Stimulated activated CD4-positive, alpha-beta T cell treated with anti-CD3 and anti-CD28 coated beads, Interleukin-1b, Interleukin-23, amount 100 ng/mL, for 1 hour (primary cell): ENCODE results near the gene COL4A2.
"Not testable (repeated sequence)": the region's sequence is repeated elsewhere in the genome, so short reads cannot be mapped to it uniquely, and the experiment has no call there.

Experiments
- DNase-seq, 2 donors: peaks; one replicate each; pipeline ENCODE4 v3.0.0-alpha.2; 2020; ENCODE audit warnings: low read depth in 2 of 2

COL4A2 gene

DNA sequence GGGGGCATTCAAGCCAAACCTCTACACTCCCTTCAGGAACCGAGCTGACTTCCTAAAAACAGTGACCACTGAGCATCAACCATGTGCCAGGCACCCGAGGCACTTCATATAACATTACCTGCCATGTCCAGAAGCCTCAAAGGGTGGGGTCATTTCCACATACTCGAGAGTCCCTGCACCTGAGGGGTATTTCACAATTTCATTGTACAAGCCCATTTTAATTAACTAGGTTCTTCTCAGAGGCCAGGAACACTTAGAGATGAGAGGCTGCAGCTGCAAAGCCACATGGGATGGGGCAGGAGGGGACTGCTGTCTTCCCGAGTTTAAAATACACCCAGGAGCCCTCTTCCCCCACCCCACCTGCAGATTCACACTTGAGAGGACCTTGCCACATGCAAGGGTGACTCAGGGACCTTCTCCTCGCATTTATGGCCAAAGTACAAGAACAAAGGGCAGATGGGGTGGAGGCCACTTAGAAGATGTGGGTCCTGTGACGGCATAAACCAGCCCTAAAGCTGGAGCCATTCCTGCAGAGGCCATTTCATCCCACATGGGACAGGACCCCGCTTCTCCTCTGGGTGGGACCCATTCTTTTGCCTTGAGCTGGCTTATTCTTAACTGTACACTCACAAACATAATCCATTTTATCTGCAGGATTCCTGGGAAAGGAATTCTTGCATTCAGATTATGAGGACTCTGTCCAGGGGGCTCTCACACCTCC lies 210.6 kb downstream of the COL4A2 start:
- DNase-seq: no peak

DNA sequence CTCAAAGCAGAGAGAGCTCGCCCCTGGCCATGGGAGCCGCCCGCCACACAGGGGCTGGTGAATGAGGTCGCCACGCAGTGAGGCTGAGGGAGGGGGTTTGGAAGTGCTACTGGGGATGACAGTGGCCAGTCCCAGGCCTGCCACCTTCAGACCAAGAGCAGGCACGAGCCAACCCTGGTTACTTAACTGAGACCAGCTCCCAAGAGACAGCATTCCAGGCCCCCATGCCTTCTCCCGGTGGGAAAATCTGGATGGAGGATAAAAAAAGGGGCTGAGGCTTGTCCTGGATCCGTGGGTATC lies 211.1 kb downstream of the COL4A2 start:
- no peak for DNase-seq

DNA sequence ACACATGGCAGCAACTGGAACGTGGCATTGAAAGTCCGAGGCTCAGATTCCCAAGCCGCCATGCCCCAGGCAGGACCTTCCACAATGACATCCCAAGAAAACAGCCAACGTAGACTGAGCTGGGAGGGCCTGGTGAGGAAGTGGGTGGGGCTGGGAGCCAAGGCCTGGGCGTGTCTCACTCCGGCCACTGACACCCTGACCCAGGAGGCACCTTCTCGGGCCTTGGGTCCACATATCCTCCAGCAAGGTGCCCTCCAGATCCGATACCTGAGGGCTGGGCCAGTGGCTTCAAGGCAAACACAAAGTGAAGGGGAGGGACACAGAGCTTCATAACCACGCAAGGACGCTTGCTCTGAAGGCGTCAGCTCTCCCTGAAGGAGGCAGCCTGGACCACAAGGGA lies 211.5 kb downstream of the COL4A2 start:
- DNase-seq: no peak

DNA sequence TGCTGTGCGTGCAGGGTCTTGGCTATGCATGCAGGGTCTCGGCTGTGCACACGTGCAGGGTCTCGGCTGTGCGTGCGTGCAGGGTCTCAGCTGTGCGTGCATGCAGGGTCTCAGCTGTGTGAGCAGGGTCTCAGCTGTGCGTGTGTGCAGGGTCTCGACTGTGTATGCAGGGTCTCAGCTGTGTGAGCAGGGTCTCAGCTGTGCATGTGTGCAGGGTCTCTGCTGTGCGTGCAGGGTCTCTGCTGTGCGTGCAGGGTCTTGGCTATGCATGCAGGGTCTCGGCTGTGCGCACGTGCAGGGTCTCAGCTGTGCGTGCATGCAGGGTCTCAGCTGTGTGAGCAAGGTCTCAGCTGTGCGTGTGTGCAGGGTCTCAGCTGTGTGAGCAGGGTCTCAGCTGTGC lies 212.0 kb downstream of the COL4A2 start:
- no peak for DNase-seq

DNA sequence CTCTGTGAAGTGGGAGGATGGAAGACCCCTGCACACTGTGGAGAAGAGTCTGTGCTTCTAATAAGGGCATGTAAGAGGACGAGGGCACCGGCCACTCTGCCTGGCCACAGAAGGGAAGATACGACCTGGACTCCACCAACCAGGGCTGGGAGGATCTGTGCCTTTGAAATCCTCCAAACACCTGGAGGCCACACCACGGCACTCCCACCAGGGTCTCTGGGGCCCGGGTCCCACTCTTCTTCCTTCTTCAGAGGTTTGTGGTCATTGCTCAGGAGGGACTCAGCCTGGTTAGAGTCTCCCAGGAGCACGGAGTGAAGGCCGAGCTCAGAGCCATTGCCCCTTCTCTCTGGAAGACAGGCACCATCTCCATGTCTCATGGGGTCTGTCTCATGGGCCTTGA lies 212.4 kb downstream of the COL4A2 start:
- no peak for DNase-seq

DNA sequence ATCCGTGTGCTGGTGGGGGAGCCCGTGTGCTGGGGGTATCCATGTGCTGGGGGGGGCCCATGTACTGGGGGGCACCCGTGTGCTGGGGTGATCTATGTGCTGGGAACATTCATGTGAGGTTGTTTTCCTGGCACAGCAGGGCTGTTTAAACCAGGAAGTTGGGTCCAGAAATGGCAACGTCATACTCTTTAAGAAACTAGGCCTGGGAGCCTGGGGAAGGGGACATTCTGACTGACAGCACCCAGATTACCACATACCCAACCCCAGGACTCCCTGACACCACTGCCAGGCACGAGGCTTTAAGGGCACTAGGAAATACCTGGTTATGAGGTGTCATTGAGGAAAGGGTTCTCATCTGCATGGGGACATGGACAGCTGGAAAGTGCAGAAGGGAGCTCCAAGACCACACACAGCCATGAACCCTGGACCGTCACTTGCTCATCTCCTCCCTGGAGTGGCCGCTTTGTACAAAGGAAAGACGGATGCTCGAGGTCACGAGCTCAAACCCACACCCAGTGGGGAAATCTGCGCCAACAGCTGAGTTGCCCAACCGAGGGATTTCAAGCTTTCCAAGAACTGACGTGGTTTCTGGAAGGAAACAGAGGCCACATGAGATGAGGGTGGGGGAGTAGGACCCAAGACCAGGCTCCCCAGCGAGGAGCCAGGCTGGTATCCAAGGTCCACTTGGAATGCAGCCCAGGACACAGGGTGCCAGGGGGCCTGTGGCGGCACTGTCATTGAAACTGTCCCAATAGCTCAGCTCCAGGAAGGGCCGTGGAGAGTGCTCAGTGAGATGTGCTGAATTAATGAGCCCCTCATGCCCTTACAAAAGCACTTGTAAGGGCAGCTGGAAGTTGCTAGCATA lies 213.6 kb downstream of the COL4A2 start:
- DNase-seq: no peak

DNA sequence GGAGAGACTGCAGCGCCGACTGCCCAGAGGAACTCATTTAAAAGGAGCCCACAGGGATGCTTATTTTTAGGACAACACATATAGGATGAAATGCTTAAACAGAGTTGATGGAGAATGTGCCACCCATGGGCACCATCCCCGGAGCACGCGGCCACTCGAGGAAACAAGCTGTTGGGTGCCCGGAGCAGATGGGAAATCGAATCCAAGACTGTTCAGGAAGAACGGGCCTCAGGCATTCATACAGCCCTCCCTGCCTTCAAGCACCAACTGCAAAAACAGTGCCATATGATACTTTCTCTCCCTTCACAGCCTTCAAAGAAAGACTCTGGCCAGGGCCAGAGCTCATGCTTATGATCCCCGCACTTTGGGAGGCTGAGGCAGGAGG lies 214.2 kb downstream of the COL4A2 start:
- DNase-seq: no peak

DNA sequence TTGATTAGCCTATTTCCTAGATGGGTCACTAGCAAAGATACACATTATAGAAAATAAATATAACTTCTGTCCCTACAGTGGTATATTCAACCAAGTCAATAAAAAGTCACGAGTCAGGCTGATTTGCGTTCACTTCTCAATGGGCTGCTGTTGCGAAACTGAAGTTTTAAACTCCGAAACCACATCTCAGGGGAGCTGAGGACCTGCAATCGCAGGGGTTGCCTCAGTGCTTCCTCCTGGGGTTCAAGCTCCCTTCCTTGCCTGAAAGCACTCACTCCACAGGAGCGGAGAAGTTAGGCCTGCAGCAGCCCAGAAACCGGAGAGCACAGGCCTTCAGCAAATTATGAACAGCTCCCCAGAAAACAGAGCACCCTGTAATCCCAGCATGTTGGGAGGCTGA lies 214.9 kb downstream of the COL4A2 start:
- no peak for DNase-seq

DNA sequence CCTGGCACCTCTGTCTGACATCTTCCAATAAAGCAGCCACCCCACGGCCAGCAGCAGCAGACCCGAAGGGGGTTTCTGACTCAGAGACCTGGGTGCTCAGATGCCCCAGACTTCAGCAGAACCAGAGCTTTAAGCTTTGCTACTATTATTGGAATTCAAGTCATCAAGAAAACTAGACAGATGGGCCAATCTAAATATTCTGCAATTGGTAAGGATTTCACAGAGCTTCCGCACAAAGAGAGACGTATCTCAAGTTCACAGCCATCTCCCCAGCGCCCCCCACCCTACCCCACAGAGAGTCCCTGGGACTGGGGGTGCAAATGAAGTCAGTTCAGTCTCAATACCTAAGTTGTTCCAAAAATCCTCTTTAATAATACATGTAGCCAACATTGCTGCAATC lies 215.6 kb downstream of the COL4A2 start:
- DNase-seq: no peak

DNA sequence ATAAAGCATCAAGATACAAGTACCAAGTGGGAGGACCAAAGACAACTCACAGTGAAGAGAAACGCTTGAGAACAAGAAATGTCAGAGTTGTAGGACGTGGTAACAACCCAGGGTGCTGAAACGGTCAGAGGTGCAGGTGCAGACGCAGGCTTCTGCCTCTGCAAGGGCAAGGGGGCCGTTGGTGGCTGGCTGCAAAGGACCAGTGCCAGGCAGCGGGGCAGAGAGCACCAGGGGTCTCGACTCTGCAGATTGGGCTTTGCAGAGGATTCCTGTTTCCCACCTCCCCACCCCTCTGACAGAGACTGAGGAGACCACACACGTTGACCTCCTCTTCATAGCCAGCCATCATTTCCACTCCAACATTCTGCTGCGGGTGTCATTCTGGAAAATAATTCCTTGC lies 216.1 kb downstream of the COL4A2 start:
- no peak for DNase-seq

DNA sequence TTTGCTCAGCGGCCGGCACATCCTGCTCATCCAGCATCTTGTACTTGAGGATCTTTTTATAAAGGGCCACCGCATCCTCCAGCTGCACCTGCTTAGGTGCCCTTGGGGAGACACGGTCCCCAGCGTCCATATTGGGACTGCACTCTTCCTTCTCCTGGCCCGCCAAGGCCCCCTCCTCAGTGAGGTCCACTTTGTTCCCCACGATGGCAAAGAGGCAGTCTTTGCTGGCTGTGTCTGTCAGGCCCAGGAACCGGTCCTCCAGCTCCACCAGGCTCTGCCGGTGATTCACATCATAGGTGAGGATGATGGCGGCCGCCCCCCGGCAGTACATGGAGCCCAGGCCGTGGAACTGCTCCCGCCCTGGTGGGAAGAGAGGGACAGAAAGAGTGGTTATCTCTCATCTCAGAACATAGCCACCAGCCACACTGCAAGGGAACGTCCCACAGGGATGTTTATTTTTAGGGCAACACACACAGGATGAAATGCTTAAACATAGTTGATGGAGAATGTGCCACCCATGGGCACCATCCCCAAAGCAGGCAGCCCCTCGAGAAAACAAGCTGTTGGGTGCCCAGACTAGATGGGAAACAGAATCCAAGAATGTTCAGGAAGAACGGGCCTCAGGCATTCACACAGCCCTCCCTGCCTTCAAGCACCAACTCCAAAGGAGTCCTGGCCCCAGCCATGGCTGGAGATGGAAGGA lies 216.9 kb downstream of the COL4A2 start:
- DNase-seq: no peak

DNA sequence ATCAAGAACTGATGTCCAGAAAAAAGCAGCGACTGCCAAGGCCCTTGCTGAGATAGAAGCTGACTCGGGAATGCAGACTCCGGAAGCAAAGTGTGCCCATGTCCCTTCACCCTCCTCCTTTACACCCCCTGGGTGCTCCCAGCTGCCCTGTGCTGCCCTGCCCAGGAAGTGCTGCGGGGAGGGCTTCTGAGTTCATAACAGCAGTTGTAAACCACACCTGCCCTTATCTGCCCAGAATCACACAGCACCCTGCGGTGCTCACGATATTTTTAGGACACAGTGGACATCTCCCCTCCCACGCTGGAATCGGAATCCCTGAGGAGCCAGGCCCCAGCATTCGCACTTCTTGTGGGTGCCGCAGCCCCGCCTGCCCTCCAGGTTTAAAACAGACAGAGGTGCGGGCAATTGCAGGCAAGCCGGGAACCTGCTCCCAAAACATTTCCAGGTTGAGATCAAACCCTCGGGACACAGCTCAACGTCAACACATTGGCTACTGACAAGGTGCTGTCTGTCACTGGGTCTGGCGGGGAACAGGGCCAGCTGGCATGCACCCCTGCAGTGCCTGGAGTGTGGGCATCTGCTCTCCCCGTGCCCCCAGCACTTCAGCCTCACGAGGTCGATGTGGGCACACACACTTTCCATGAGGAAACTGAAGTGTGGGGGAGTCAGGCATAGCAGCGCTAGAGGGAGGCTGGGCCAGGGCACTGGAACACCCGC lies 217.6 kb downstream of the COL4A2 start:
- no peak for DNase-seq

DNA sequence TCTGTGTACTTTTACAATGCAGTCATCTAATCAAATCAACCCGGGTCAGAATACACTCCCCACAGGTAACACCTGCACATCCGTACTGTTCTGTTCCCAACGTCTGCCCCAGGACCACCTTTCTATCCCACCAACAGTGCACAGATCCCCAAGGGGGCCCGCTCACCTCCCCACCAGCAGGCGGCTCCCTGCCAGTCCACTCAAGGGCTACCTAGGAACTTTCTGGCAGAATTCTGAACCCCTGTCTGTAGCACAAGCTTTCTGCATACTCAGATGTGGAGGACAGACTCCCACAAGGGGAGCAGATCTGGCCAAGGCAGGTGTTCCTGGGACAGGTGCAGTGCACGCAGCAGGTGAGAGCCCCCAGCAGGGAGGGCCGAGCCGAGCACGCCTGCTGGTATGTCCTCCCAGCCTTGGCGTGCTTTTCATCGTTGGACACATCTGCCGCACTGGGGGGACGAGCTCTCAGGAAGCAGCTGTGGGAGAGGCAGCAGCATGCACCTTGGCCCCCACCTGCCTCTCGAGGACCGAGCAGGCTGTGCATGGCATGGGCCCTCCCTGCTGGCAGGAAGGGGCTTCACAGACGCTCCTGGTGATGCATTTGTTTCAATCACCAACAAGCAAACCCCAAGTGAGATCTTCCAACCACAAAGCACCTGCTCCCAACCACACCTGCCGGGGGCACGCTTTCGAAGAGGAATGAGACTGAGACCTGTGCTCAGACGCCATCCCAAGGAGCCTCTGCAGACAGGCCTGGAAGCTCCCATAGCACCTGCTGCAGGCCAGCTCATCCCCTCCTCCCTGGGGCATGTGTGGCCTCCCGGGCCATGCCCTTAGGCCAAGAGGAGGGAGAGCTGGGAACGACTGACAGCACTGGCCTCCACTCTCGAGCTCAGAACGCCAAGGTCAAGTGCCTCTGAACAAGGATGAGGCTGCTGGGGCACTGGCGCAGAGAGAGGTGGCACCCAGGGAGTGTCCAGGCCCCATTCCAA lies 218.5 kb downstream of the COL4A2 start:
- DNase-seq: no peak

DNA sequence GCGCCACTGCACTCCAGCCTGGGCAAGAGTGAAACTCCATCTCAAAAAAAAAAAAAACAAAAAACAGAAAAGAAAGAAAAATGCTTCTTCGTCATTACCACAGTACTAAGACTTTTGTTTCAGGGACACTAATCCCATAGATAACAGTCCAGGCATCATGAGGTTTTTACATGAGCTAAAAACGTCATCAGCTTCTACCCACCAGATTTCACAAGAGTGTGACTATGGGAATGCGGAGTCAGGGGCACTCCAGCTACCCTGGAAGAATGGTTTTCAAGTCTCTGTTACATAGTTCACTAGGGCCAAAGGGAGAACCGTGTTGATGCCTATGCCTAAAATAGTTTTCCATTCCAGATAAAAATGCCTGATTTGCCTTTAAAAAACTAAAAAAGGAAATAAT lies 221.3 kb downstream of the COL4A2 start:
- DNase-seq: no peak

DNA sequence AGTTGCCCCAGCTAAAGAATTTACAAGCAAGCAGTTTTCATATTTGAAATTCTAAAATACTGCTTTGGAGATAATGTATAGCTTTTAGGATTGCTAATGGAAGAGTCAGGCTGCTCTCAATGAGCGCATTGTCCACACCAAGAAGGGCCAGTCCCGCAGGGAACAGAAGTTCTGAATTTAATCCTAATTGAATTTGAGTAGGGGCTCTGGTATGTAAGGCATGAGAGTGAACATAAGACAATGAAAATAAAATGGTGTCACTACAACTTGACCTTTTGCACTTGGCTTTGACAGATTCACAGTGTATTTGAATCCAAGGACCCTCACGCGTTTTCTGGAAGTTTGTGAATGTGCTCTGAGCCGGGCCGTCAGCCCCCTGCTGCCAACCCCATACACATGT lies 221.8 kb downstream of the COL4A2 start:
- DNase-seq: no peak

DNA sequence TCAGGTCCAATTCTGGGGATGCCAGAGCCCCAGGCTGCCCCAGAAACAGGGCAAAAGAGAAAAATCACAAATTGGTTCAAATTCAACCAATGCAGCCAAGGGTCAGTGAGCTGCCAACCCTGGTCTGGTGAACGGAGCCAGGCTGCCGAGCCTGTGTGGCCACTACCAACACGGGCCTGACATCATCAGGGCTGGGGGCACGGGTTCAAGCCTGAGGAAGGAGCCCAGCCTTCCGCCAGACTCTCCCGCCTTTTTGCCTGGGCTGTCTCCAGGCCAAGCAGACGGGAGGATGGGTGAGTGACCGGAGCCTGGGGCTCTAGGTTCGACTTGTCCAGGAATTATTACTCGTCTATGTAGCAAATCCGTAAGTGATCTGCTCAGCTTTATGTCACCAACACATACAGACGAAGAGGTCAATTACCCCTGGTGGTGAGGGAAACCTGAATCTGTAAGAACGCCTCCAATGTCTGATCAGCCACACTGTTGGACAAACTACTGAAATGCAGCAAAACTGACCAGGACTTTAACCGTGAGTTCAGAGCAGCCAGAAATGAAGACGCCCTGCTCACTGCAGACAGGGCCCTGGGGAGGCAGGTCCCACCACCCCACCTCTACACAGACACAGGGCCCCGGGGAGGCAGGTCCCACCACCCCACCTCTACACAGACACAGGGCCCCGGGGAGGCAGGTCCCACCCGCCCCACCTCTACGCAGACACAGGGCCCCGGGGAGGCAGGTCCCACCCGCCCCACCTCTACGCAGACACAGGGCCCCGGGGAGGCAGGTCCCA lies 222.6 kb downstream of the COL4A2 start:
- DNase-seq: no peak

DNA sequence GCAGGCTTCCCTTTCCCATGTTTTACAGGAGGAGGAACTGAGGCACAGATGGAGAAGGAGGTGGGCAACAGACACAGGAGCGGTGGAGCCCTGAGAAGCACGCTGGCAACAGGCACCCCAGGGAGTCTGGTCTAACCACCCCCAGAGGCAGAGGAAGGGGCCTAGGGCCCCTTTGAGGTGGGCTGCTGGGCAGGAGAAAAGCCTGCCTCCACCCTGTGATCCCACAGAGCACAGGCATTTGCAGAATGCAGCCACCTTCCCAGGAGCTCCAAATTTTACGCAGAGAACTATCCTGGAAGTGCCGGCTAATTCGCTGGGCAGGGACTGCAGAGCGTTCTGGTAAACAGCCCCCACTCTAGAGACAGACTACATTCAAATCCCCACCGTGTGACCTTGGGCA lies 224.0 kb downstream of the COL4A2 start:
- DNase-seq: no peak

DNA sequence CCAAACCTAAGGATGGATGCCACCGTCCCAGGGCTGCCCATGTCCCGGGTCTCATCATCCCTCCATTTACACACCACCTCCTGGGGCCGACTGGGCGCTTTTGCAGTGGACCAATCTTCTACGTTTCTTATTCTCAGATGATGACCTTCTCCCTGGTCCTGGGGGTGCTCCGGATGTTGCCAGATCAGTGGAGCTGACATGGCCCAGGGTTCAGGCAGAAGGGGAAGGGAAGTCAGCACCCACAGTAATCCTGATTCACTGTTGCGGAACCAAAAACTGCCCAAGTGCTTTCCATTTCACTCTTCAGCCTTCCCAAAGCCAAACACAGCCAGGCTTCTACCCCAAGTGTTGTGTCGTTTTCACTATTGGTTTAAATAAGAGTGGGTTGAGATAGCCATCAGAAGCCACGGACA lies 224.6 kb downstream of the COL4A2 start:
- DNase-seq: no peak

DNA sequence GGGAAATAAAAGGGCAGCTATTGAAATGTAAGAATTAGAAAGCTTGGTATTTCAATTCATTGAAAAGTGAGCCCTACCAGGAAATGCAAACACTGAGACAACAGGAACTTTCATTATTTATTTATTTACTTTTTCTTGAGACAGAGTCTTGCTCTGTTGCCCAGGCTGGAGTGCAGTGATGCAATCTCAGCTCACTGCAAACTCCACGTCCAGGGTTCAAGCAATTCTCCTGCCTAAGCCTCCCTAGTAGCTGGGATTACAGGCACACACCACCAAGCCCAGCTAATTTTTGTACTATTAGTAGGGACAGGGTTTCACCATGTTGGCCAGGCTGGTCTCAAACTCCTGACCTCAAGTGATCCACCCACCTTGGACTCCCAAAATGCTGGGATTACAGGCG lies 225.2 kb downstream of the COL4A2 start:
- DNase-seq: not testable (repeated sequence)
